ENCODE data around the gene TSEN54.

The TSEN54 gene

DNA sequence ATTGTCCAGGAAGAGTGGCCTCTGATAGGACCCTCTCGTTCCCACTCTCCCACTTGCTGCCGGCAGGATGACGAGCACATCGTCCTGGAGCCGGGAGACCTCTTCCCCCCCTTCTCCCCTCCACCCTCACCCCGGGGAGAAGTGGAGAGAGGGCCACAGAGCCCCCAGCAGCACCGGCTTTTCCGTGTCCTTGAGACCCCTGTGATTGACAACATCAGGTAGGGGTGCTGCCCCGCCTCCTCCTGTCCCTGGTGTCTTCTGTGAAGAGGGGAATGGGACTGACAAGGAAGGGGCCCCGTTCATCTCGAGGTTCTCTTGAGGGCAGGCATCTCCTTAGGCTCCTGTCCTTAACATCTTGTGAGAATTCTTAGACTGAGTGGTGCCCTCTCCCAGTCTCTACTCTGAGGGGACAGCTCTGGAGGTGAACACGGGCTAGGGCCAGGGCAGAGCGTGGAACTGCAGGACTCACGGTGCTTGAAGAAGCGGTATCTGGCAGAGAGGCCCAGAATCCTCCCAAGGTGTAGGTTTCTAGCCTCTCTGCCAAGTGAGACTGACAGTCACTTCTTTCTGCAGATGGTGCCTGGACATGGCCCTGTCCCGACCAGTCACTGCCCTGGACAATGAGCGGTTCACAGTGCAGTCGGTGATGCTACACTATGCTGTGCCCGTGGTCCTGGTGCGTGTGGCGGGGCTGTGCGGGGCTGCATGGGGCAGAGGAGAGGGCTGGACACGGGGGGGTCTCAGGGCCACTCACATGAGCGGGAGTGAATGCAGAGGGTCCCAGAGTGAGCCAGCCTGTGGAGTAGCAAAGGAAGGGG lies 27.4 kb upstream of the TSEN54 start:
- H3K4me1 ChIP-seq (ENCODE audit: insufficient read depth, insufficient read length): peaks cover 4% of the 10 kb centered on the region
- no peak overlapping the region for H3K4me3 ChIP-seq (ENCODE audit: insufficient read length, low read depth)
- no peak for TF ChIP-seq YY1 (IDR thresholded peaks at IDR 0.05; ENCODE audit: insufficient read depth, insufficient read length)
- no peak for TF ChIP-seq SUZ12 (IDR thresholded peaks at IDR 0.05; ENCODE audit: extremely low read depth, insufficient read depth, insufficient read length)
- TF ChIP-seq ZNF274 (IDR thresholded peaks at IDR 0.05; ENCODE audit: low read depth, low read length): no peak
- DNase-seq (ENCODE audit: low read depth, low spot score): no peak
- no peaks in the 10 kb centered on the region for H3K9me3 ChIP-seq (ENCODE audit: insufficient read depth, low read length)
- H3K27me3 ChIP-seq (ENCODE audit: insufficient read depth, insufficient read length): no peaks in the 10 kb centered on the region
- H3K36me3 ChIP-seq (ENCODE audit: insufficient read depth, insufficient read length, low read length): peaks cover 61% of the 10 kb centered on the region
- H3K9ac ChIP-seq (ENCODE audit: insufficient read length, low read depth): no peak overlapping the region

DNA sequence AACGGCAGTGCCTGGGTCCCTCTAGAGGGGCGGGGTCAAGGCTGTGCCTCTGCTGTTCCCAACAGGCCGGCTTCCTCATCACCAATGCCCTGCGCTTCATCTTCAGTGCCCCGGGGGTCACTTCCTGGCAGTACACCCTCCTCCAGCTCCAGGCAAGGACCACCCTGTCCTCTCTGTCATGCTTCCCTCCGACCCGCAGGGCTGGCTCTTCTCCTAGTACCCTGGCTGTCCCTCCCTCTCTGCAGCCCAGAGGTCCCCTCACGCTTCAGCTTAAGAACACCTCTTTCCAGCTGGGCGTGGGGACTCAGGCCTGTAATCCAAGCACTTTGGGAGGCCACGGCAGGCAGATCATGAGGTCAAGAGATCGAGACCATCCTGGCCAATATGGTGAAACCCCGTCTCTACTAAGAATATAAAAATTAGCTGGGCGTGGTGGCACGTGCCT lies 26.8 kb upstream of the TSEN54 start:
- Histone ChIP-seq H3K27me3 (ENCODE audit: insufficient read depth, insufficient read length) (no peaks in the 10 kb centered on the region), H3K36me3 (ENCODE audit: insufficient read depth, insufficient read length, low read length) (peaks cover 67% of the 10 kb centered on the region), H3K9ac (ENCODE audit: insufficient read length, low read depth) (no peak overlapping the region), H3K4me3 (ENCODE audit: insufficient read length, low read depth) (no peak overlapping the region), H3K9me3 (ENCODE audit: insufficient read depth, low read length) (no peaks in the 10 kb centered on the region), H3K4me1 (ENCODE audit: insufficient read depth, insufficient read length) (peaks cover 4% of the 10 kb centered on the region)
- no peak for DNase-seq (ENCODE audit: low read depth, low spot score)
- no peak for TF ChIP-seq SUZ12 (IDR thresholded peaks at IDR 0.05; ENCODE audit: extremely low read depth, insufficient read depth, insufficient read length)
- TF ChIP-seq YY1 (IDR thresholded peaks at IDR 0.05; ENCODE audit: insufficient read depth, insufficient read length): no peak
- no peak for TF ChIP-seq ZNF274 (IDR thresholded peaks at IDR 0.05; ENCODE audit: low read depth, low read length)

DNA sequence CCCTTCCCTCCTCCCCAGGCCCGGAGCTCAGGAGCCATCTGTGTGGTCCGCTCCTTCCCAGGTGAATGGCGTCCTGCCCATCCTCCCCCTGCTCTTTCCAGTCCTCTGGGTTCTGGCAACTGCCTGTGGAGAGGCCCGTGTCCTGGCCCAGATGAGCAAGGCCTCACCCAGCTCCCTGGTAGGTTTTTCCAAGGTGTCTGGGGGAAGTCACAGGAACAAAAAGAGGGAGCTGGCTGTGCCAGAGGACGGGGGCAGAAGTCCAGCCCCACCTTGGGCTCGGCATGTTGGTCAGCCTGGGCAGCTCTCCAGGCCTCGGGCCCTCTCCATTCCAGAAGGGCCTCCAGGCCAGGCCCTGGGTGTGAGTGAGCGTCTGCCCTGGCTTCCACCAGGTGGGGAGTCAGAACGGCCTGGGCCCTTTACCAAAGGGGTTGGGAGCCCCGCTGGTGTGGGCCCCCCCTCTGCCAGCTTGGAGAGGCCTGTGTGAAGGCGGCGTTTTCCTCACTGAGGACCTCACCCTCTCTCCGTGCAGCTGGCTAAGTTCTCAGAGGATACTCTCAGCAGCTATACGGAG lies 26.1 kb upstream of the TSEN54 start:
- Histone ChIP-seq H3K9me3 (ENCODE audit: insufficient read depth, low read length) (no peaks in the 10 kb centered on the region), H3K36me3 (ENCODE audit: insufficient read depth, insufficient read length, low read length) (peaks cover 74% of the 10 kb centered on the region), H3K4me3 (ENCODE audit: insufficient read length, low read depth) (no peak overlapping the region), H3K4me1 (ENCODE audit: insufficient read depth, insufficient read length) (peaks cover 3% of the 10 kb centered on the region), H3K27me3 (ENCODE audit: insufficient read depth, insufficient read length) (no peaks in the 10 kb centered on the region), H3K9ac (ENCODE audit: insufficient read length, low read depth) (no peak overlapping the region)
- DNase-seq (ENCODE audit: low read depth, low spot score): no peak
- TF ChIP-seq SUZ12 (IDR thresholded peaks at IDR 0.05; ENCODE audit: extremely low read depth, insufficient read depth, insufficient read length) (no peak), YY1 (IDR thresholded peaks at IDR 0.05; ENCODE audit: insufficient read depth, insufficient read length) (no peak), ZNF274 (IDR thresholded peaks at IDR 0.05; ENCODE audit: low read depth, low read length) (no peak)

DNA sequence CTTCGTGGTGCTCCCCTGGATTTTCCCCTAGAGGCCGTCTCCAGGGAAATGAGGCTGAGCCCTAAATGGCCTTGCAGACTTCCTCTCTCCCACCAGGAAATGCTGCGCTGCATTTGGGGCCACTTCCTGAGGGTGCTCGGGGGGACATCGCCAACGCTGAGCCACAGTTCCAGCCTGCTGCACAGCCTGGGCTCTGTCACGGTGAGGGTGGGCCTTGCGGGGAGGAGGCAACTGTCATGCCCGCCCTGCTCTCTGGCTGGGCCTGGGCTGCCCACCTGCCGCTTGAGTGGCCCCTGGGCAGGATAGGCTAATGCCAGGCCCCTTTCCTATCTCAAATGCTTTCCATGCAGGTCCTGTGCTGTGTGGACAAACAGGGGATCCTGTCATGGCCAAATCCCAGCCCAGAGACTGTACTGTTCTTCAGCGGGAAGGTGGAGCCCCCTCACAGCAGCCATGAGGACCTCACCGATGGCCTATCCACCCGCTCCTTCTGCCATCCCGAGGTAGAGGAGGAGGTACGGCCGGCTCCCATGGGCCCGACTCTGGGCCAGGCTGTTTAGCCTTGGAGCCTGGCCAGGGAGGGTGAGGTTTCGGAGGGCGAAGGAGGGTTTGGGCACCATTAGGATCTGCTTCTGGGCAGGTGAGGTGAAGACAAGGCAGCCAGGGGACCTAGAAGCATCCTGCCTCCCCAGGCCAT lies 25.2 kb upstream of the TSEN54 start:
- no peaks in the 10 kb centered on the region for H3K27me3 ChIP-seq (ENCODE audit: insufficient read depth, insufficient read length)
- no peaks in the 10 kb centered on the region for H3K9me3 ChIP-seq (ENCODE audit: insufficient read depth, low read length)
- peaks cover 76% of the 10 kb centered on the region for H3K36me3 ChIP-seq (ENCODE audit: insufficient read depth, insufficient read length, low read length)
- TF ChIP-seq SUZ12 (IDR thresholded peaks at IDR 0.05; ENCODE audit: extremely low read depth, insufficient read depth, insufficient read length) (no peak), YY1 (IDR thresholded peaks at IDR 0.05; ENCODE audit: insufficient read depth, insufficient read length) (no peak)
- DNase-seq (ENCODE audit: low read depth, low spot score): no peak
- no peak overlapping the region for H3K9ac ChIP-seq (ENCODE audit: insufficient read length, low read depth)
- no peaks in the 10 kb centered on the region for H3K4me1 ChIP-seq (ENCODE audit: insufficient read depth, insufficient read length)
- no peak overlapping the region for H3K4me3 ChIP-seq (ENCODE audit: insufficient read length, low read depth)

DNA sequence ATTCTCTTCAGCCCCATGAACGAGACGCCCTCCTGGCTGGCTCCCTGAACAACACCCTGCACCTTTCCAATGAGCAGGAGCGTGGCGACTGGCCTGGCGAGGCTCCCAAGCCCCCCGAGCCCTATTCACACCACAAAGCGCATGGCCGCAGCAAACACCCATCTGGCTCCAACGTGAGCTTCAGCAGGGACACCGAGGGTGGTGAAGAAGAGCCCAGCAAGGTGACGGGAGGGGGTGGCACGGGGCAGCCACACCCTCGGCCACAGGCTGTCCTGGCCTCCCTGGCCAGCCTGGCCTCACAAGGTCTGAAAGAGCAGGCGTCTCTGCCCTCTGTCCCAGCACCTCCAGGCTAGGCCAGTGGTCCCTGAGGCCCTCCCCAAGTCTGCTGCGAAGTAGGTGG lies 24.6 kb upstream of the TSEN54 start:
- Histone ChIP-seq H3K9ac (ENCODE audit: insufficient read length, low read depth) (no peak overlapping the region), H3K27me3 (ENCODE audit: insufficient read depth, insufficient read length) (no peaks in the 10 kb centered on the region), H3K36me3 (ENCODE audit: insufficient read depth, insufficient read length, low read length) (peaks cover 81% of the 10 kb centered on the region), H3K9me3 (ENCODE audit: insufficient read depth, low read length) (no peaks in the 10 kb centered on the region), H3K4me1 (ENCODE audit: insufficient read depth, insufficient read length) (no peaks in the 10 kb centered on the region), H3K4me3 (ENCODE audit: insufficient read length, low read depth) (no peak overlapping the region)
- TF ChIP-seq YY1 (IDR thresholded peaks at IDR 0.05; ENCODE audit: insufficient read depth, insufficient read length): no peak
- no peak for TF ChIP-seq SUZ12 (IDR thresholded peaks at IDR 0.05; ENCODE audit: extremely low read depth, insufficient read depth, insufficient read length)
- TF ChIP-seq ZNF274 (IDR thresholded peaks at IDR 0.05; ENCODE audit: low read depth, low read length): no peak
- no peak for DNase-seq (ENCODE audit: low read depth, low spot score)

DNA sequence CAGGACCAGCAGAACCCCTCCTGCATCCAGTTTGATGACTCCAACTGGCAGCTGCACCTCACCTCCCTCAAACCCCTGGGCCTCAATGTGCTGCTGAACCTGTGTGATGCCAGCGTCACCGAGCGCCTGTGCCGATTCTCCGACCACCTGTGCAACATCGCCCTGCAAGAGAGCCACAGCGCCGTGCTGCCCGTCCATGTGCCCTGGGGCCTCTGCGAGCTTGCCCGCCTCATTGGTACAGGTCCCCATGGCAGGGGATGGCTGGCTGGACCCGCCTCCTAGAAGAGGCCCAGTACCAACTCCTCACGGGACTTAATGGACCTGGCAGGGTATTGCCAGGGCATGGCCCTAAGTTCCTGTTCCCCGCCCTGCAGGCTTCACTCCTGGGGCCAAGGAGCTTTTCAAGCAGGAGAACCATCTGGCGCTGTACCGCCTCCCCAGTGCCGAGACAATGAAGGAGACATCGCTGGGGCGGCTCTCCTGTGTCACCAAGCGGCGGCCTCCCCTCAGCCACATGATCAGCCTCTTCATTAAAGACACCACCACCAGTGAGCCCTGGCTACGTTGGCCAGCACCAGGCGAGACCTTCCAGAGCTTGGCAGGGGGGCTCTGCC lies 23.7 kb upstream of the TSEN54 start:
- no peak overlapping the region for H3K9ac ChIP-seq (ENCODE audit: insufficient read length, low read depth)
- no peak for TF ChIP-seq YY1 (IDR thresholded peaks at IDR 0.05; ENCODE audit: insufficient read depth, insufficient read length)
- no peak for TF ChIP-seq SUZ12 (IDR thresholded peaks at IDR 0.05; ENCODE audit: extremely low read depth, insufficient read depth, insufficient read length)
- TF ChIP-seq ZNF274 (IDR thresholded peaks at IDR 0.05; ENCODE audit: low read depth, low read length): no peak

More for the DNA sequence above, 23.7 kb upstream of the TSEN54 start:
- Histone ChIP-seq H3K36me3 (ENCODE audit: insufficient read depth, insufficient read length, low read length) (peaks cover 82% of the 10 kb centered on the region), H3K4me3 (ENCODE audit: insufficient read length, low read depth) (no peak overlapping the region), H3K27me3 (ENCODE audit: insufficient read depth, insufficient read length) (no peaks in the 10 kb centered on the region), H3K9me3 (ENCODE audit: insufficient read depth, low read length) (no peaks in the 10 kb centered on the region), H3K4me1 (ENCODE audit: insufficient read depth, insufficient read length) (no peaks in the 10 kb centered on the region)
- DNase-seq (ENCODE audit: low read depth, low spot score): no peak

All from NT2/D1 (cell line).